SK-N-SH treated with all-trans-retinoic acid at 6 μM for 48 hours (cell line): ENCODE measurements around the gene RAD51B.

Source experiments
- ATAC-seq: fragments of 200-7000 bp; cut with Tn5 transposase; 3 replicates; pipeline ENCODE4 v1.9.1; 2020; ENCODE audit warnings: mild to moderate bottlenecking, moderate library complexity
- BACH2 ChIP-seq: fragments of 250-450 bp; sonication (Bioruptor Pico); IDR thresholded peaks from 2 replicates; pipeline ENCODE4 v1.9.0; 2021; ENCODE audit warnings: mild to moderate bottlenecking, borderline replicate concordance
- CREB5 ChIP-seq: fragments of 250-450 bp; sonication (Bioruptor Pico); IDR thresholded peaks from 2 replicates; pipeline ENCODE4 v1.5.1; 2020; ENCODE audit warnings: low read depth, mild to moderate bottlenecking, moderate library complexity
- CSDC2 ChIP-seq: fragments of 250-450 bp; sonication (Bioruptor Pico); IDR thresholded peaks from 2 replicates; pipeline ENCODE4 v1.5.0; 2020; ENCODE audit warnings: mild to moderate bottlenecking, moderate library complexity
- ESRRG ChIP-seq: fragments of 250-450 bp; sonication (Bioruptor Pico); IDR thresholded peaks from 2 replicates; pipeline ENCODE4 v1.6.1; 2021; ENCODE audit warnings: mild to moderate bottlenecking
- GLIS3 ChIP-seq: fragments of 250-450 bp; sonication (Bioruptor Pico); IDR thresholded peaks from 2 replicates; pipeline ENCODE4 v1.5.0; 2020; ENCODE audit warnings: mild to moderate bottlenecking, moderate library complexity
- ISL1 ChIP-seq: fragments of 250-450 bp; sonication (Bioruptor Pico); IDR thresholded peaks from 2 replicates; pipeline ENCODE4 v2.1.2; 2022; ENCODE audit warnings: mild to moderate bottlenecking, moderate library complexity
- PATZ1 ChIP-seq: fragments of 250-450 bp; sonication (Bioruptor Pico); IDR thresholded peaks from 2 replicates; pipeline ENCODE4 v1.8.0; 2020; ENCODE audit warnings: mild to moderate bottlenecking, moderate library complexity, borderline replicate concordance
- POU6F1 ChIP-seq: fragments of 250-450 bp; sonication (Bioruptor Pico); IDR thresholded peaks from 2 replicates; pipeline ENCODE4 v1.8.0; 2021; ENCODE audit warnings: low read depth, mild to moderate bottlenecking, moderate library complexity, borderline replicate concordance
- PPARA ChIP-seq: fragments of 250-450 bp; sonication (Bioruptor Pico); IDR thresholded peaks from 2 replicates; pipeline ENCODE4 v1.5.0; 2020; ENCODE audit warnings: mild to moderate bottlenecking, borderline replicate concordance
- TCF4 ChIP-seq: fragments of 250-450 bp; sonication (Bioruptor Pico); IDR thresholded peaks from 2 replicates; pipeline ENCODE4 v1.8.0; 2021; ENCODE audit warnings: mild to moderate bottlenecking, moderate library complexity, borderline replicate concordance
- TOX ChIP-seq: fragments of 250-450 bp; sonication (Bioruptor Pico); IDR thresholded peaks from 2 replicates; pipeline ENCODE4 v1.8.0; 2021; ENCODE audit warnings: mild to moderate bottlenecking, moderate library complexity, borderline replicate concordance
- ZC3H10 ChIP-seq: fragments of 250-450 bp; sonication (Bioruptor Pico); IDR thresholded peaks from 2 replicates; pipeline ENCODE4 v1.5.1; 2021; ENCODE audit warnings: mild to moderate bottlenecking, moderate library complexity
- ZFP3 ChIP-seq: fragments of 250-450 bp; sonication (Bioruptor Pico); IDR thresholded peaks from 2 replicates; pipeline ENCODE4 v1.5.0; 2020; ENCODE audit warnings: mild to moderate bottlenecking, moderate library complexity
- ZFP30 ChIP-seq: fragments of 450-650 bp; formaldehyde crosslinking; IDR thresholded peaks from 2 replicates; pipeline ENCODE4 v1.5.0; 2022; ENCODE audit warnings: mild to moderate bottlenecking, moderate library complexity
- ZNF565 ChIP-seq: fragments of 450-650 bp; formaldehyde crosslinking; conservative IDR thresholded peaks from 2 replicates; pipeline ENCODE4 v1.5.0; 2020; ENCODE audit warnings: low read depth, mild to moderate bottlenecking, moderate library complexity
- ZNF70 ChIP-seq: fragments of 450-650 bp; formaldehyde crosslinking; IDR thresholded peaks from 2 replicates; pipeline ENCODE4 v1.5.0; 2020; ENCODE audit warnings: mild to moderate bottlenecking, moderate library complexity
- TF ChIP-seq, protein P1 (sequence below): fragments of 250-450 bp; sonication (Bioruptor Pico); IDR thresholded peaks from 2 replicates; pipeline ENCODE4 v1.5.0; 2020; ENCODE audit warnings: mild to moderate bottlenecking, moderate library complexity

Gene RAD51B

GRCh38 chr14:68583548-68584280 is 764.1 kb downstream of the RAD51B start (continued):
- TF ChIP-seq PATZ1 (CRISPR knock-in tag) = no peak
- TF ChIP-seq, all 23 proteins: peak for 0

DNA sequence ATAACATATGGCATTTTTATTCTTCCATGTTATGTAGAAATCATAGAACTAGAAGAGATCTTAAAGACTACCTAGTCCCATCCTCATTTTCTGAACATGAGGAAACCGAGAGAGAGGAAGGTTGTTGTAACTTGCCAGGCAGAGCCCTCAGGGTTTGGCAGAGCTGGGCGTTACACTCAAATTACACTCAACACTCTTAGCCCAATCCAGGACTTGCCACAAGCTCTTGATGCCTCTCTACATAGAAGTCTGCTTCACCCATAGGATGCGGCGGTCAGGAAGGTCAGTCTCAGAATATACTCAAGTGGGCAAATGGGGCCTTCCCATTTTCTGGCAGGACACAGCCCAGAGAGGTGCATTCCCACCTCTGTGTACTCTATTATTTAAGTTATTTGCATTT is 765.2 kb downstream of the RAD51B start:
- TF ChIP-seq ISL1 (no peak), ZFP30 (CRISPR knock-in tag) (no peak), ESRRG (no peak), CREB5 (no peak), ZC3H10 (CRISPR knock-in tag) (no peak), GLIS3 (no peak), POU6F1 (CRISPR knock-in tag) (no peak), ZNF70 (CRISPR knock-in tag) (no peak), TCF4 (CRISPR knock-in tag) (no peak), ZNF565 (CRISPR knock-in tag) (no peak), PPARA (no peak), TOX (CRISPR knock-in tag) (no peak)
- ATAC-seq = no peak

GRCh38 chr14:68585690-68586089 is 766.1 kb downstream of the RAD51B start:
- TF ChIP-seq ZC3H10 (CRISPR knock-in tag) (no peak), CSDC2 (CRISPR knock-in tag) (no peak), TCF4 (CRISPR knock-in tag) (peak; percentile 75), POU6F1 (CRISPR knock-in tag) (no peak)
- TF ChIP-seq, protein P1, sequence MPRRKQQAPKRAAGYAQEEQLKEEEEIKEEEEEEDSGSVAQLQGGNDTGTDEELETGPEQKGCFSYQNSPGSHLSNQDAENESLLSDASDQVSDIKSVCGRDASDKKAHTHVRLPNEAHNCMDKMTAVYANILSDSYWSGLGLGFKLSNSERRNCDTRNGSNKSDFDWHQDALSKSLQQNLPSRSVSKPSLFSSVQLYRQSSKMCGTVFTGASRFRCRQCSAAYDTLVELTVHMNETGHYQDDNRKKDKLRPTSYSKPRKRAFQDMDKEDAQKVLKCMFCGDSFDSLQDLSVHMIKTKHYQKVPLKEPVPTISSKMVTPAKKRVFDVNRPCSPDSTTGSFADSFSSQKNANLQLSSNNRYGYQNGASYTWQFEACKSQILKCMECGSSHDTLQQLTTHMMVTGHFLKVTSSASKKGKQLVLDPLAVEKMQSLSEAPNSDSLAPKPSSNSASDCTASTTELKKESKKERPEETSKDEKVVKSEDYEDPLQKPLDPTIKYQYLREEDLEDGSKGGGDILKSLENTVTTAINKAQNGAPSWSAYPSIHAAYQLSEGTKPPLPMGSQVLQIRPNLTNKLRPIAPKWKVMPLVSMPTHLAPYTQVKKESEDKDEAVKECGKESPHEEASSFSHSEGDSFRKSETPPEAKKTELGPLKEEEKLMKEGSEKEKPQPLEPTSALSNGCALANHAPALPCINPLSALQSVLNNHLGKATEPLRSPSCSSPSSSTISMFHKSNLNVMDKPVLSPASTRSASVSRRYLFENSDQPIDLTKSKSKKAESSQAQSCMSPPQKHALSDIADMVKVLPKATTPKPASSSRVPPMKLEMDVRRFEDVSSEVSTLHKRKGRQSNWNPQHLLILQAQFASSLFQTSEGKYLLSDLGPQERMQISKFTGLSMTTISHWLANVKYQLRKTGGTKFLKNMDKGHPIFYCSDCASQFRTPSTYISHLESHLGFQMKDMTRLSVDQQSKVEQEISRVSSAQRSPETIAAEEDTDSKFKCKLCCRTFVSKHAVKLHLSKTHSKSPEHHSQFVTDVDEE (CRISPR knock-in tag) = peak; percentile 42; the same call in 1 of the 2 replicates
- ATAC-seq = peak; percentile 50

DNA sequence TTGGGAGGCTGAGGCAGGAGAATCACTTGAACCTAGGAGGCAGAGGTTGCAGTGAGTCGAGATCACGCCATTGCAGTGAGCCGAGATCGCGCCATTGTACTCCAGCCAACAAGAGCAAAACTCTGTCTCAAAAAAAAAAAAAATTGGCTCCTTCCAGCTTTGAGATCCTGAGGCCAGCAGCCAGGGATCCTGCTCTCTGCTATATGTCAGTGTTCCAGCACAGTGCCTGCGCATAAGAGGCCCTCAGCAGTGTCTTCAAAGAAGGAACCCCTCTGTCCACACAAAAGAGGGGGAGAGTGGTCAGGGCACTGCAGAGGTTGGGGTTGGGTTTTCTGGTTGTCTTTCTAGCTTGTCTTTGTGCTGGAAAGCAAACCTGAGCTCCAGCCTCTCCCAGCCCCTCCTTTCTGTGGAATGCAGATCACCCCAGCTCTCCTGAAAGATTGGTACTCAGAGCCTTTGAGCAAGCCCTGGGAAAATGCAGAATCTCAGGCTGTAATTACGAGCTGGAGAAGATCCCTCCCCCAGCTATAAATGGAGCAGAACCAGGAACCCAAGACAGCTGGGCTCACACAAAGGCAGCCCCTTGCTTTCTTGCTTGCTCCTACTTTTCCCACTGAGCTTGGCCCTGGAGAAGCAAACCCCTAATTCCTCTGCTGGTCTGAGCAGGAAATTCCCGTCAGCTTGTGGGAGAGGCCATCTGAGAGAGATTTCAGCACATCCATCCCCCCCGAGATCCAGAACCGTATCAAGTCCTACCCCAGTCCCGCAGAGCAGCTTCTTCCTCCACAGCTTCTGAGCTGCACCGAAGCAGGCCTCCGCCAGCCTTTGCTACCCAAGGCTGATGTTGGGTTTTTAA is 767.5 kb downstream of the RAD51B start:
- peak; percentile 11 for ATAC-seq
- TF ChIP-seq ZFP3 (CRISPR knock-in tag) (no peak), ZFP30 (CRISPR knock-in tag) (no peak), ZNF70 (CRISPR knock-in tag) (no peak), BACH2 (CRISPR knock-in tag) (no peak), POU6F1 (CRISPR knock-in tag) (no peak), TOX (CRISPR knock-in tag) (no peak)
